Keratinocyte (primary cell): ENCODE results near the gene ITPR1. TPM values are rescaled to one million over a fixed set of nuclear protein-coding genes. Genes with fewer than 3 reads are reported as not detected.

Source experiments
- DNase-seq: peaks from one replicate; pipeline ENCODE4 v3.0.0-alpha.2; 2011; ENCODE audit warnings: low read depth, missing footprints, low spot score
- FAIRE-seq: peaks from 2 replicates; lab custom pipeline; 2011; peaks lifted over from hg19 to GRCh38; lab: Jason Lieb, UNC
- H2AFZ ChIP-seq: 2 replicates; pipeline ENCODE4 v1.6.0; 2012; ENCODE audit warnings: low read length, control low read depth, inconsistent platforms; ENCODE audit not compliant: control insufficient read depth
- H3K27ac ChIP-seq: 2 replicates; pipeline ENCODE4 v1.5.1; 2011; ENCODE audit warnings: low read length; ENCODE audit not compliant: control insufficient read depth, insufficient read depth
- H3K27me3 ChIP-seq: 3 replicates; pipeline ENCODE4 v1.6.0; 2011; ENCODE audit warnings: low read length; ENCODE audit not compliant: control insufficient read depth, insufficient read depth; ENCODE audit errors: extremely low read depth
- H3K36me3 ChIP-seq, 2 experiments: 2 replicates in 1 of 2; 3 replicates in 1 of 2; pipeline ENCODE4 v1.5.1; 2011; ENCODE audit warnings: low read length in 2 of 2, mild to moderate bottlenecking in 1 of 2; ENCODE audit not compliant: control insufficient read depth in 2 of 2, insufficient read depth in 2 of 2; ENCODE audit errors: extremely low read depth in 1 of 2
- H3K4me1 ChIP-seq: 3 replicates; pipeline ENCODE4 v1.5.1; 2011; ENCODE audit warnings: low read length; ENCODE audit not compliant: control insufficient read depth, insufficient read depth; ENCODE audit errors: extremely low read depth
- H3K4me2 ChIP-seq: 3 replicates; pipeline ENCODE4 v1.6.0; 2011; ENCODE audit warnings: low read depth, low read length; ENCODE audit not compliant: control insufficient read depth, insufficient read depth; ENCODE audit errors: extremely low read depth
- H3K4me3 ChIP-seq, 3 experiments: fragments of 200-600 bp in 1 of 3; sonication (generic) in 1 of 3; 2 replicates in 2 of 3; 3 replicates in 1 of 3; pipeline ENCODE4 v1.5.1; 2011 to 2016; ENCODE audit warnings: low read length in 3 of 3, mild to moderate bottlenecking in 3 of 3, control low read depth in 2 of 3, inconsistent platforms in 1 of 3, low read depth in 1 of 3, mixed read lengths in 1 of 3, mixed run types in 1 of 3, moderate library complexity in 1 of 3; ENCODE audit not compliant: control insufficient read depth in 2 of 3, insufficient read depth in 2 of 3; ENCODE audit errors: extremely low read depth in 1 of 3
- H3K79me2 ChIP-seq: 2 replicates; pipeline ENCODE4 v1.6.0; 2012; ENCODE audit warnings: low read length; ENCODE audit not compliant: control insufficient read depth, insufficient read depth
- H3K9ac ChIP-seq: 3 replicates; pipeline ENCODE4 v1.6.0; 2011; ENCODE audit warnings: low read length; ENCODE audit not compliant: control insufficient read depth, insufficient read depth; ENCODE audit errors: extremely low read depth
- H3K9me1 ChIP-seq: 3 replicates; pipeline ENCODE4 v1.6.0; 2011; ENCODE audit warnings: low read length; ENCODE audit not compliant: control insufficient read depth, insufficient read depth; ENCODE audit errors: extremely low read depth
- H3K9me3 ChIP-seq: 2 replicates; pipeline ENCODE4 v1.5.1; 2012; ENCODE audit warnings: low read depth, low read length; ENCODE audit not compliant: control insufficient read depth
- H4K20me1 ChIP-seq: 3 replicates; pipeline ENCODE4 v1.6.0; 2011; ENCODE audit warnings: low read length; ENCODE audit not compliant: control insufficient read depth, insufficient read depth; ENCODE audit errors: extremely low read depth
- EZH2 ChIP-seq: IDR thresholded peaks from one replicate; pipeline ENCODE4 v1.6.1; 2012; ENCODE audit warnings: inconsistent platforms, mild to moderate bottlenecking, low read length, moderate library complexity
- dilution Hi-C: fragments of 300-500 bp; cut with MboI; formaldehyde crosslinking; loops from one replicate; pipeline ENCODE4 v1.7.0; 2020; ENCODE audit warnings: low sequenced_read_pairs; ENCODE audit not compliant: extremely low pct_ligation_motif_present
- polyA plus RNA-seq, 5 experiments: library from polyadenylated mRNA; depleted of rRNA in 3 of 5; stranded (reverse) in 3 of 5; stranded (forward) in 1 of 5; unstranded in 1 of 5; fragments of >200 nt; gene quantifications; 1 replicate in 1 of 5; 2 replicates in 3 of 5; 3 replicates in 1 of 5; pipeline versions ENCODE4 v1.2.1 to v1.2.3, GENCODE V29; 2011 to 2012; ENCODE audit warnings: missing spikeins in 2 of 5, low read depth in 1 of 5, low replicate concordance in 1 of 5
- TF ChIP-seq, protein P1 (sequence below), 3 experiments: IDR thresholded peaks in 1 of 3; conservative IDR thresholded peaks in 1 of 3; optimal IDR thresholded peaks in 1 of 3; 2 replicates in 2 of 3; 3 replicates in 1 of 3; pipeline versions ENCODE3 to v1.5.1; 2011; ENCODE audit warnings: low read length in 3 of 3, mild to moderate bottlenecking in 3 of 3, moderate library complexity in 2 of 3, control low read depth in 1 of 3, inconsistent platforms in 1 of 3; ENCODE audit not compliant: insufficient read depth in 2 of 3; ENCODE audit errors: extremely low read depth in 1 of 3

Gene ITPR1
- polyA plus RNA-seq, 1 donor (not counting 4 experiments of a cell fraction or from before 2014, with no cell fraction given): 3.5 TPM

DNA sequence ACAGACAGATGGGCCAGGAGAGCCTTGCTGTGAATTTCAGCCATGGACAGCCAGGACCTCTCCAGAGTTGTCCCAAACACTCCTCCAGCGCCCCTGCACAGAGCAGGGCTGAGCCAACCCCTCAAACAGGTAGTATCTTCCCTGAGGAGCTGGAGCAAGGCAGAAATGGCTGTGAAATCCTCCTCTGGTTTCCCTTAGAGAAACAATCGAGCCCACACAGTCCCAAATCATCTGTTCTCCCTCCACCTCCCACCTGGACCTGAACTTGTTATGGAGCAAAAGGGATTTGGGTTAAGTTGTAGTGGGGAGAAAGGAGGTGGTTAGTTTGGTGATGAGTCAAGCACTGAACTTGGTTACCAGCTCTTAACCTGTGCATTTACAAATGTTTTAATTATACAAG lies 280.4 kb downstream of the ITPR1 start:
- Histone ChIP-seq H3K36me3 (no peaks in the 10 kb centered on the region), H3K79me2 (no peaks in the 10 kb centered on the region), H3K9me3 (no peaks in the 10 kb centered on the region), H3K9ac (no peak overlapping the region), H3K4me2 (no peak overlapping the region), H2AFZ (no peak overlapping the region), H3K4me1 (peaks cover 24% of the 10 kb centered on the region), H3K9me1 (no peaks in the 10 kb centered on the region), H3K4me3 (no peak overlapping the region), H3K27ac (no peak overlapping the region), H4K20me1 (no peaks in the 10 kb centered on the region), H3K27me3 (no peaks in the 10 kb centered on the region)
- DNase-seq: no peak
- FAIRE-seq: no peak
- TF ChIP-seq EZH2: no peak
- TF ChIP-seq, protein P1, sequence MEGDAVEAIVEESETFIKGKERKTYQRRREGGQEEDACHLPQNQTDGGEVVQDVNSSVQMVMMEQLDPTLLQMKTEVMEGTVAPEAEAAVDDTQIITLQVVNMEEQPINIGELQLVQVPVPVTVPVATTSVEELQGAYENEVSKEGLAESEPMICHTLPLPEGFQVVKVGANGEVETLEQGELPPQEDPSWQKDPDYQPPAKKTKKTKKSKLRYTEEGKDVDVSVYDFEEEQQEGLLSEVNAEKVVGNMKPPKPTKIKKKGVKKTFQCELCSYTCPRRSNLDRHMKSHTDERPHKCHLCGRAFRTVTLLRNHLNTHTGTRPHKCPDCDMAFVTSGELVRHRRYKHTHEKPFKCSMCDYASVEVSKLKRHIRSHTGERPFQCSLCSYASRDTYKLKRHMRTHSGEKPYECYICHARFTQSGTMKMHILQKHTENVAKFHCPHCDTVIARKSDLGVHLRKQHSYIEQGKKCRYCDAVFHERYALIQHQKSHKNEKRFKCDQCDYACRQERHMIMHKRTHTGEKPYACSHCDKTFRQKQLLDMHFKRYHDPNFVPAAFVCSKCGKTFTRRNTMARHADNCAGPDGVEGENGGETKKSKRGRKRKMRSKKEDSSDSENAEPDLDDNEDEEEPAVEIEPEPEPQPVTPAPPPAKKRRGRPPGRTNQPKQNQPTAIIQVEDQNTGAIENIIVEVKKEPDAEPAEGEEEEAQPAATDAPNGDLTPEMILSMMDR (optimal IDR thresholded peaks at IDR 0.05 in 1 of 3, IDR thresholded peaks at IDR 0.05 in 1 of 3, conservative IDR thresholded peaks at IDR 0.05 in 1 of 3; ENCODE audit: extremely low read depth in 1 of 3, insufficient read depth in 2 of 3, low read length in 3 of 3): no peak
- dilution Hi-C loops: no loop called here

DNA sequence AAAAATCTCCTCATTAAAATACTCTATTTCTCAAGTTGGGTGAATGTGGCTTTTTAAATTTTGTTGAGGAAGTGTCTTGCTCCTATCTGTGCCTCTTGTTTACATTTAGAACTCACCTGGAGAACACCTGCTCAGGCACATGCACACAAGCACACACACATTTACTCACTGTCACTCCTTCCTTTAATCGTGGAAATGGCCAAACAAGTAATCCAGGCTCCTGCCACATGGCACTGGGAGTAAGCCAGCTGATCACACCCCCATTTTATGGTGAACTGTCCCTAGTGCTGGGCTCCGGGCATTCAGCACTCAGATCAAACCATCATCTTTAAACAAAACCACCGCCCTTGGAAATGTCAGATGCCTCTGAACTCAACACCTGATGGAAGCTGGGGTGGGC lies 281.4 kb downstream of the ITPR1 start:
- Histone ChIP-seq H3K27me3 (no peaks in the 10 kb centered on the region), H3K9ac (no peak overlapping the region), H3K9me1 (no peaks in the 10 kb centered on the region), H3K4me2 (no peak overlapping the region), H4K20me1 (no peaks in the 10 kb centered on the region), H3K4me1 (peaks cover 27% of the 10 kb centered on the region), H3K4me3 (no peak overlapping the region), H2AFZ (no peak overlapping the region), H3K79me2 (no peaks in the 10 kb centered on the region), H3K9me3 (no peaks in the 10 kb centered on the region), H3K27ac (no peak overlapping the region), H3K36me3 (no peaks in the 10 kb centered on the region)
- FAIRE-seq: no peak
- no peak for DNase-seq
- TF ChIP-seq, protein P1 (optimal IDR thresholded peaks at IDR 0.05 in 1 of 3, IDR thresholded peaks at IDR 0.05 in 1 of 3, conservative IDR thresholded peaks at IDR 0.05 in 1 of 3; ENCODE audit: extremely low read depth in 1 of 3, insufficient read depth in 2 of 3, low read length in 3 of 3): no peak
- TF ChIP-seq EZH2: no peak
- dilution Hi-C loops: no loop called here
